Osteocyte (in vitro differentiated cells): ENCODE data around the gene RTKN2. TPM values are rescaled to one million over a fixed set of nuclear protein-coding genes. Genes with fewer than 3 reads are reported as not detected.

Source experiments
- DNase-seq: peaks from one replicate; pipeline ENCODE4 v3.0.0; 2021; ENCODE audit warnings: mixed read lengths; ENCODE audit not compliant: unreplicated experiment; ENCODE audit errors: extremely low spot score
- H3K27ac Mint-ChIP-seq: one replicate; pipeline ENCODE4 v1.8.0; 2021; ENCODE audit warnings: mild to moderate bottlenecking, mixed read lengths; ENCODE audit not compliant: unreplicated experiment
- H3K27me3 Mint-ChIP-seq: one replicate; pipeline ENCODE4 v1.8.0; 2021; ENCODE audit warnings: mixed read lengths; ENCODE audit not compliant: unreplicated experiment
- H3K36me3 Mint-ChIP-seq: one replicate; pipeline ENCODE4 v1.8.0; 2021; ENCODE audit warnings: mixed read lengths; ENCODE audit not compliant: unreplicated experiment
- H3K4me1 Mint-ChIP-seq: one replicate; pipeline ENCODE4 v1.8.0; 2021; ENCODE audit warnings: mixed read lengths; ENCODE audit not compliant: unreplicated experiment
- H3K4me3 Mint-ChIP-seq: one replicate; pipeline ENCODE4 v1.8.0; 2021; ENCODE audit warnings: mild to moderate bottlenecking, moderate library complexity, mixed read lengths; ENCODE audit not compliant: unreplicated experiment
- H3K9me3 Mint-ChIP-seq: one replicate; pipeline ENCODE4 v1.8.0; 2021; ENCODE audit warnings: mixed read lengths; ENCODE audit not compliant: unreplicated experiment
- CTCF ChIP-seq: fragments of 200-600 bp; sonication (generic); IDR thresholded peaks from 2 replicates; pipeline ENCODE4 v1.5.0; 2021; ENCODE audit warnings: antibody characterized with exemption, mild to moderate bottlenecking, moderate library complexity
- total RNA-seq: library from RNA; stranded (reverse); gene quantifications from 2 replicates; pipeline ENCODE4 v1.2.1, GENCODE V29; 2021

The RTKN2 gene
- total RNA-seq, 1 donor from 2014 or later: 2.4 TPM

GRCh38 chr10:62195675-62195926, 73.0 kb downstream of the RTKN2 start:
- Mint-ChIP-seq H3K36me3 (no peaks in the 10 kb centered on the region), H3K9me3 (no peaks in the 10 kb centered on the region), H3K4me1 (peaks cover 7% of the 10 kb centered on the region), H3K4me3 (no peak overlapping the region), H3K27ac (no peak overlapping the region), H3K27me3 (no peaks in the 10 kb centered on the region)
- no peak for TF ChIP-seq CTCF
- no peak for DNase-seq

- no peak overlapping the region for H3K4me3 Mint-ChIP-seq
- peaks cover 7% of the 10 kb centered on the region for H3K4me1 Mint-ChIP-seq
- TF ChIP-seq CTCF: no peak
- H3K27me3 Mint-ChIP-seq: no peaks in the 10 kb centered on the region
- no peaks in the 10 kb centered on the region for H3K9me3 Mint-ChIP-seq
- no peak overlapping the region for H3K27ac Mint-ChIP-seq
- no peak for DNase-seq
- no peaks in the 10 kb centered on the region for H3K36me3 Mint-ChIP-seq
These were observed 73.5 kb downstream of the RTKN2 start for GRCh38 chr10:62194924-62195674.

- Mint-ChIP-seq H3K27ac (no peak overlapping the region), H3K36me3 (no peaks in the 10 kb centered on the region), H3K27me3 (no peaks in the 10 kb centered on the region), H3K4me3 (no peak overlapping the region), H3K4me1 (peaks cover 7% of the 10 kb centered on the region), H3K9me3 (no peaks in the 10 kb centered on the region)
- no peak for TF ChIP-seq CTCF
- DNase-seq: no peak
These were observed 75.2 kb downstream of the RTKN2 start for GRCh38 chr10:62193479-62193878.

GRCh38 chr10:62189131-62189530, 79.5 kb downstream of the RTKN2 start:
- Mint-ChIP-seq H3K36me3 (peaks cover 2% of the 10 kb centered on the region), H3K9me3 (no peaks in the 10 kb centered on the region), H3K27ac (no peak overlapping the region), H3K4me3 (no peak overlapping the region), H3K4me1 (no peaks in the 10 kb centered on the region), H3K27me3 (no peaks in the 10 kb centered on the region)
- no peak for DNase-seq
- TF ChIP-seq CTCF: no peak

- Mint-ChIP-seq H3K4me3 (no peak overlapping the region), H3K4me1 (no peaks in the 10 kb centered on the region), H3K9me3 (no peaks in the 10 kb centered on the region), H3K27me3 (no peaks in the 10 kb centered on the region), H3K36me3 (peaks cover 2% of the 10 kb centered on the region), H3K27ac (no peak overlapping the region)
- DNase-seq: no peak
- TF ChIP-seq CTCF: no peak
These were observed 80.5 kb downstream of the RTKN2 start for GRCh38 chr10:62188021-62188616.
